ENCODE data around the gene TUBB. TPM values are rescaled to one million over a fixed set of nuclear protein-coding genes. Genes with fewer than 3 reads are reported as not detected.
"Not testable (repeated sequence)": the region's sequence is repeated elsewhere in the genome, so short reads cannot be mapped to it uniquely, and the experiment has no call there.

Gene TUBB
- total RNA-seq, 1 donor from 2014 or later, result 286 TPM

DNA sequence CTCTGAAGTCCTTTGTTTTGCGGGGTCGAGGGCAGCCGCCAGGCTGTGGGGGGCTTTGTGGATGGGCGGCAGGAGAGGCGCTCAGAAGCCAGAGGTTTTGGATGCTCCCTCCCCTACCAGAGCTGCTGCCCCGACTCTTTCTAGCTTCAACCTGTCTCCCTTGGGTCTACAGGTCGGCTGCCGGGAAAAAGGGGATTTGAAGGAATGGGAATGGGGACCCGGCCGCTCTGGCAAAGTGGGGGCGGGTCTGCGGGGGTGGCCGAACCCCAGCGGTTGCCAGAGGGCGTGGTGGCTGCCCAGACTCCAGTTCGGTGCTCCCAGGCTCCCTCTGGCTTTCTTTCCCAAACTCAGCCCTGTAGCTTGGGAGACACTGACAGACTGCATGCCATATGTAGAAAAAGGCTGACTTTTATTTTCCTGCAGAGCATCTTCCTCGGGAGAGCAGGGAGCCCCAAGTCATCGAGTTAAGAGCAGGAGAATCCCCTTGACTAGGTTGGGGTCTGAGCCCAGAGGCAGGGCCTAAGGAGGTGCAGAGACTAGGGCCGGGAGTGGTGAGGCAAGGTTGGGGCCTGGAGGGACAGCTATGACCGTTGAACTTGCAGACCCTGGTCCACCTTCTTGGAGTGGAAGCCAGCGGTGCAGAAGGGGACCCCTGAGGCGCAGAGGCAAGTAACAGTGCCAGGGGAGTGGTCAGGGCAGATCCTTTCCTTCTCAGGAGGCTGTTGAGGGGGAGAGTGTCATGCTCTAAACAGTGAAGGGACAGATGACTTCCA lies 32.3 kb upstream of the TUBB start:
- peak; percentile 75 for DNase-seq

DNA sequence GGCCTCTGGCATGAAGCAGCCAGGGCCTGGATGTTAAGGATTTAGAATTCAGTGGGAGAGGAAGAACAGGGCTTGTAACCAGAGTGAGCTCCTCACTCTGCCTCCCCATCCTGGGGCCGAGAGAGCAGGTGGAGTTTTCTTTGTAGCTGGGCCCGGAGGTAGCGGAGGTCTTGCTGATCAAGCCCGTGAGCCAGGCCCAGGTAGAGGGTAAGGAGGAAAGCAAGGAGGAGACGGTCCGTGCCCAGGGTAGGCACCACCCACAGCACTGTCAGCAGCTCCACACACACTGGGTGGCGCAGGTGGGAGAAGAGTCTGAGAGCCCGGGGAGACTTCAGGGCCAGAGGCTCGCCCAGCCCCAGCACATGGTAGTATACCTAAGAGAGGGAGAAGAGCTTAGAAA lies 31.6 kb upstream of the TUBB start:
- no peak for DNase-seq

DNA sequence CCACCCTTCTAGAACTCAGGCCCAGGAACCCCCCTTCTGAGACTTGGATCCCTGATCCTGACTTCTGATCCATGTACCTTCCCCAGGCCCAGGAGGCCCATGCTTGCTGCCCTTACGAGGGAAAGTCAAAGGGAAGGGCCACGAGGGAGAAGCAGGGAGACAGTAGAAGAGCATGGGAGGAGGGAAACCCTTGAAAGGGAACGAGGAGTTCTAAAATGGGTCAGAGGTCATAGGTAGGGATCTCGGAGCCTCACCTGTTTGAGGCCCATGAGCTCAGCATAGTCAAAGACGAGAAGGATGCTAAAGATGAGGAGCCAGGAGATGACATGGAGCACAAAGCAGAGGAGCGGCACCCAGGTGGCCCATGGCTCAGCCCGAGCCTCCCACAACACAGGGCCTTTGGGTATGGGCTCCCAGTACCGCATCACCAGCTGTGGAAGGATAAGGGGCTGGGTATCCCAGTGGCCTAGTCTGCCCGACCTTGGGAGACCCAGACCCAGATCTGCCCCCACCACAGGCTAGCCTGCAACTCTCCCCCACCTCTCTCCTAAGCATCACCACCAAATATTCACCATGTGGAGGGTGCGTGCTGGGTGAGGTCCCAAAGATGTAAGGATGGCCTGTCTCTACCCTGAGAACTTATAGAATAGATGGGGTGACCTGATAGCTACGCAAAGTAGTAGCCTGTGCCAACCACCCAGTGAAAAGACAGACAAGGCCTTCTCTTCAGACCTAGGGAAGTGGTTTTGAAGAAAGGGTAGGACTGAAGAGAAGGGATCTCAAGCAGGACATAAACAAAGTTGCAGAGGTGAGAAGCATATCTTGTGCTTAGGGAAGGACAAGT lies 30.9 kb upstream of the TUBB start:
- DNase-seq, result no peak

DNA sequence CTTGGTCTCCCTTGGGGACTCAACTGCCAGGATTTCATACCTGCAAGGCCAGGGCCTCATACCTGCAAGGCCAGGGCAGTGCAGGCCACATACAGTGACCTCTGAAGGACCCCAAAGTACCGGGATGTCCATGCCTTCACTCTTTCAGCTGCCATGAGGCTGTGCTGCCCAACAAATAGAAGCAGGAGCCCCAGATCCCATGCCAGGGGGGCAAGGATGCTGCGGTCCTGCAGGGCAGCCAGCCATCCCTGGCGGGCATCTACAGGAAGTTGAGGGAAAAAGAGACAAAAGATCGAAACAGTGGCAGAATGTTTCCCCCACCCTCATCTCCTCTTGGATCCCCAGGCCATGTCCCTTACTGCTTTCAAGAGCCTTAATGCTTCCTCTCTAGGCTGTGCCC lies 30.2 kb upstream of the TUBB start:
- DNase-seq, result no peak

DNA sequence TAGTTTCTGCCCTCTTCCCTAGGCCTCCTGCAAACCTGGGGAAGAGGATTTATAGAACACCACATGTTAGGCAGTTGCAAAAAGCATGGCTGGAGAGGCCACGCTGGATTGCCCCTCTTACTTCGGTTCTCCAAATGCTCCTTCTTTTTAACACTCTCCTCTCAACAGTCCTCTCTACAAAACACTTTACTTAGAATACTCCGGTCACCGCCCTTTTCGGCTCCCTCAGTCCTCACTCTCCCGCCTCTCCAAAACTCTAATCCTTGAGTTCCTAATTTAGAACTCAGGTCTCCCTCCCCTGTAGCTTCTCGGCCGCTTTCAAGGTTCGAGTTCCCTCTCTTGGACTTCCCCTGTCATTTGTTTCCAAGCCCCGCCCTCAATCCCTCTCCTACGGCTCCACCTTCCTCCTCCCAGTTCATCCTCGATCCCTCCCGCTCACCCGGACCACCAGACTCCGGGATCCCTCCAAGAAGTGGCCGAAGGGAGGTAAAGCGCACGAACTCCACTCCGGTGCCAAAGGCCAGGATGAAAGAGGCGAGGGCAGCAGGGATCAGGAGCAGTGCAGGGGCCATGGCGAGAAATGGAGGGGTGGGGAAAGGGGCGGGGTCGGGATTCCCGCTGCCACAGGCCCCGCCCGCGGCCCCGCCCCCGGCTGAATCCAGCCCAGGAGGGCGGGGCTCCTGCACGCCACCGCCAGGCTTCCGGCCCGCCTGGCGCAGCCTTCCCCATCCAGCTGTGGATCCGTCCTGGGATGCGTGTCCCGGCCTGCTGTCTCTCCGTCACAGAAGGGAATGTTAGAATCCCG lies 29.5 kb upstream of the TUBB start, which contains the start of gene NRM:
NRM (minus strand) TSS at position 582 of the 805 bp plus-strand sequence; CDS start at position 572, 10 bp downstream.
- DNase-seq, result peak; percentile 96

DNA sequence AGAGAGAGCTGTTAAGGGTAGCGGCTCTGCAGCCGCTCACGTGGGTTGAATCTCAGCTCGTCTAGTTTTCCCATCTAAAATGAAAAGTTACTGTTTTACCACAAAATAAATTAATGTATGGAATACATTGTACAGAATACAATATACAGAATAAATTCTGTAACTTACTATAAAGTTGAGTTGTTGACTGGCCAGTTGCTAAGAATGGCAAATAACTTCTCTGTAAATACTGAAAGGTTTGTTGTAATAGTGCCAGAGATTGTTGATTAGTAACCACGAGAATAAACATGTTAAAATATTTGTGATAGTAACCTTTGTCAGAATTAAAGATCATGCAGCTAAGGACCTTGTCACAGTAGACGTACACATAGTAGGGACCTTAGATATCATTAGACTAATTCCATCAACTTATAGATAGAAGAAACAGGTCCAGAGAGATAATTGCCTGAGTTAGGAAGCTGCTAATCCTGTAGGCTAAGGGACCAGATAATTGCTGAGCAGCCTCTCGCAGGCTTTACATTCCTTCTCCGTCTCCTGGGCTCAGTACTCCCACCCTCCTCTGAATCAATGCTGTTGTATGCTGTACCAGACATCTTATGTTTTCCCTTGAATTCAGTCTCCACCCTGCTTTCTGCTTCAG lies 28.8 kb upstream of the TUBB start:
- no peak for DNase-seq

DNA sequence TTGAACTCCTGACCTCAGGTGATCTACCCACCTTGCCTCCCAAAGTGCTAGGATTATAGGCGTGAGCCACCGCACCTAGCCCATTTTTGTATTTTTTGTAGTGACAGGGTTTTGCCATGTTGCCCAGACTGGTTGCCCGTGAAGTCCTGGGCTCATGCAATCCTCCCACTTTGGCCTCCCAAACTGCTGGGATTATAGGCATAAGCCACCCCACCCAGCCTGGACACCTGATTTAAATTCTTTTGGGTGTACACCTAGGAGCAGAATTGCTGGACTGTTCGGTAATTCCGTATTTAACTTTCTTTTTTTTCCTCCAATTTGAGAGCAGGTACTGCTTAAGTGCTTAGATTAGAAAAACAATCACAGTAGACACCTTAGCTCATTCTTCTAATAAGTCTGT lies 23.7 kb upstream of the TUBB start:
- DNase-seq, result no peak

DNA sequence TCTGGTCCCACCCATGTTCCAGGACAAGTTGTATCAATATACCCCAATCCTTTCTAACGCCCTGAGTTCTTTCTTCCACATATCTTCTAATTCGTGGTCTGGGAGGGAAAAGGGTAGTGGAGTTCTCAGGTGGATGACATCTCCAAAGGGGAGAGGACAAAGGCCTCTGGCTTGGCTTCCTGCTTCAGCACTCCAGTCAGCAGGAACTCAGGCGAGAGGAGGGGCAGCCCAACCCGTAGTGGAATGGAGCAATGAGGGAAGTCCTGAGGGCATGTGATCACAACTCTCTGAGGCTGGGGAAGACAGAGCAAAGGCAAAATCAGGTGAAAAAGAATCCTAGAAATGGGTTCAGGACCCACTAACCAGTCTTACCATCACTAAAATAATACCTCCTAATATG lies 19.8 kb upstream of the TUBB start:
- DNase-seq, result no peak

DNA sequence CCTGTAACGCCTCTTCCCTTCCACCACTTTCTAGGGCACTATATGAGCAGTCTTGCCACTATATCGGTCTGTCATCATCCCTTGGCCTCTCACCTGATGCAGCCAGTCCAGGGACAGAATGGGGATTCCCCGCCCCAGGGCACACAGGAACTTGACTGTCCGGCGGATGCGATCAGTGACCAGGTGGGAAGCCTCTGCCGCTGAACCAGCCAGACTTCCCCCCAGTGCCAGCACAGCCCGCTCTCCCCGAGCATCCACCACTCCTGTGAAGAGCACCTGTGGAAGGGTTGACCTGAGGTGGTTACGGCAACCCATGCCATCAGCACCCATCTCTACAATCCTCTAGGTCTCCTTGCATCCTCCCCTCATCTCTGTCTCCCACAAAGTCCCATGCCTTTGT lies 17.1 kb upstream of the TUBB start:
- no peak for DNase-seq

DNA sequence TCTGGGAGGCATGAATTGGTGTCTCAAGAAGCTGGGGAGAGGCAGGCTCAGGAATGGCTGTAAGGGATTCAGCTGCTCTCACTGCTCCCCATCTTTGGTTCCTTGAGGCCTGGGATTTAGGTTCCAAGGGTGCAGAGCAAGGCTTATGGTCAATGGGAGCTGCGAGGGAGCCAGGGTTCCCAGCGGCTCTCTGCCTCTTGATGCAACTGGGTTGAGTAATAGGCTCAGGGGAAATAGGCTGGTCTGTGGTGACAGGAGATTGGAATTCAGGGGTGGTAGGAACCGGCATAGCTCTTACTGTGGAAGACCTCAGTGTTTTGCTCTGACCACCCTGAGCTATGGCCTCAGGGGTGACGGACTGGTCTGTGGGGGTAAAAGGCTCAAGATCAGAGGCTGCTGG lies 16.3 kb upstream of the TUBB start:
- DNase-seq, result no peak

DNA sequence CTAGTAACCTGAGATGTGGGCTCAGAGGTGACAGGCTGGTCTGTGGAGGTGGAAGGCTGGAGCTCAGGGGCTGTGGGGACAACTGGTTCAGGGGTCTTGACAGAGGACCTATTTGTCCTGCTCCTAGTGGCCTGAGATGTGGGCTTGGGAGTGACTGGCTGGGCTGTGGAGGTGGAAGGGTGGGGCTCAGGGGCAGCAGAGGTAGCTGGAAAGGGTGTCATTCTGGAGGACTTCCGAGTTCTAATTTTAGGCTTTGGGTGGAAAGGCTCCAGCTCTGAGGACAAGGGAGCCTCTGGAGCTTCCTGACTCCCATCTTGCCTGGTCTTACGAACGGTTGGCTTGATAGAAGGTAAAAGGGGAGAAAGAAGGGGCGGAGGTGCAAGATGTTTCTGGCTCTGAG lies 14.5 kb upstream of the TUBB start:
- no peak for DNase-seq

DNA sequence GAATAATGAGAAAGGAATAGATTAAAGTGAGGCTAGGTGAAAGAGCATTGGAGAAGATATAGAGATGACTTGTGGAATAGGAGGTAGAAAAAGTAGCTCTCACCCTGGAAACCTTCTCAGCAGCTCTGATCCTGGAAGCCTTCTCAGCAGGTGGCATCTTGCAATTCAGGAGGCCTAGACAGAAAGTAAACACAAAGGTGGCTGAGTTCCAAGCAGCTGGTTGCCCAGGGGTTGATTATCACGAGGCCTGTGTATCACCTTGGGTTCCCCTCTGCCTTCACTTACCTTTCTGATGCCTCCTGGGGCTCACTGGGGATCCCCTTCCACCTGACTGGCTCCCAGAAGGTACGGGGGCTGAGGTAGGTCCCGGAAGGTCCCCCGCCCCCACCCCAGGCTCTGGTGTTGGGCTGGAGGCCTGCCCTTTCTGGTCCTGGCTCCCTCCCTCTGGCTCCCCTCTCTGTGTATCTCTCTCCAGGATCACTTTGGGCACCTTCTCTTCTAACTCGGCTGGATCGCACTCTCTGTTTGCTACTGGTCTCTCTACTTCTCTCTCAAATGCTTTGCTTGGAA lies 12.8 kb upstream of the TUBB start:
- DNase-seq, result no peak

DNA sequence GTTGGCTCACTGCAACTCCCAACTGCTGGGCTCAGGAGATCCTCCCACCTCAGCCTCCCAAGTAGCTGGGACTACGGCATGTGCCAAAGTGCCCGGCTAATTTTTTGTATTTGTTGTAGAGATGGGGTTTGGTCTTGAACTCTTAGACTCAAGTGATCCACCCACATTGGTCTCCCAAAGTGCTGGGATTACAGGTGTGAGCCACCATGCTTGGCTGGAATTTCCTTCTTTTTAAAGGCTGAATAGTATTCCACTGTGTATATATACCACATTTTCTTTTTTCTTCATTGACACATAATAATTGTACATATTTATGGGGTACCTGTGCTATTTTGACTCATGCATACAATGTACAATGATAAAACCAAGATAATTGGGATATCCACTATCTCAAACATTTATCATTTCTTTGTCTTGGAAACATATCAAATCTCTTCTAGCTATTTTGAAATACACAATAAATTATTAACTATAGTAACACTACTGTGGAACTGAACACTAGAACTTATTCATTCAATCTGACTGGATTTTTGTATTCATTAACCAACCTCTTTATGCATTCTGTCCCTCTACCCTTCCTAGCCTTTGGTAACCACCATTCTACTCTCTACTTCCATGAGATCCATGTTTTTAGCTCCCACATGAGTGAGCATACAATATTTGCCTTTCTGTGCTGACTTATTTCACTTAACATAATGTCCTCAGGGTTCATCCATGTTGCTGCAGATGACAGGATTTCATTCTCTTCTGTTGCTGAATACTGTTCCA lies 10.9 kb upstream of the TUBB start:
- no peak for DNase-seq

DNA sequence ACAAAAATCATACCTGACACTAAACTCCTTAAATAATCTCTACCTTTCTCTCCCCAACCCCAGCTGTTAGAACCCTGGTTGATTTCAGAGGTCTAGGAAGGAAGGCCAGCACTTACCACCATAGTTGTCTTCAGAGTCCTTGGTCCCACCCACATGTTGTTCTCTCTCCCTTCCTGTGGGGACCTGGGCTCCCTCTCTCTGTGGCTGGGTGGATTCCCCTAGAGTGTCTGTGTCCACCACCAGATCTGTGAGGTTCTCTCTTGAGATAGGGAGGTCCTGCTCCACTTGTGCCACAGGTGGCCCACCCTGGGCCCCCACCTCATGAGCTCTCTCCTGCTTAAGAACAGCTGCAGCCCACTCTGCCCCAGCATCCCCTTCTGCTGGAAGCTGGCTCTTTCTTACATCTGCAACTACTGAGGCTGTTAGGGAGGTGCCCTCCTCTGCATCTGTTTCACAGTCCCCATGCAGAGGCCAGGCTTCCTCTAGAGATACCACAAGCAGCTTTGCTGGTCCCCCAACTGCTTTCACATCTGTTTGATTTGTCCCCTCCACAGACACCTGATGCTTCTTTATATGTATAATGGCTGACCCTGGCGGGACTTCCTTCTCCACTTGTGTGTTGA lies 8.3 kb upstream of the TUBB start:
- no peak for DNase-seq

DNA sequence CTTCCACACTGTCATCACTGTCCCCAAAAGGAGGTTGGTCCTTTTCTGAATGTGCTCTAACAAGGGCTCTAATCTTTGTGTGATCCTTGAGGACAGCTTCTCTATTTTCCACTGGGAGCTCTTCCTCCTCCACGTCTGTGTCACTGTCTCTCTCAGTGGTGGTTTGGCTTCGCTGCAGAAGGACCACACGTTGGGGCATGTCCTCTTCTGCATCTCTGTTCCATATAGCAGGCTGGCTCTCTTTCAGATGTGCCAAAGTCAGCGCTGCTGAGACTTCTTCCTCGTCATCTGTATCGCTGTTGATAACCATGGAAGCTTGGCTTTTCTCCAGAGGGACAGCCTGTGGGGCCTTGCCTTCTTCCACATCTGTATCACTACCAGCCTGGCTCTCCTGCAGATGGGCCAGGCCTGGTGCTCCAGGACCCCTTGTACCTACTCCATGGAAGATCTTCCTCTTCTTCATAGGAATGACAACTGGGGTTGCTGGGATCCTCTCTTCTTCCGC lies 7.7 kb upstream of the TUBB start:
- no peak for DNase-seq

DNA sequence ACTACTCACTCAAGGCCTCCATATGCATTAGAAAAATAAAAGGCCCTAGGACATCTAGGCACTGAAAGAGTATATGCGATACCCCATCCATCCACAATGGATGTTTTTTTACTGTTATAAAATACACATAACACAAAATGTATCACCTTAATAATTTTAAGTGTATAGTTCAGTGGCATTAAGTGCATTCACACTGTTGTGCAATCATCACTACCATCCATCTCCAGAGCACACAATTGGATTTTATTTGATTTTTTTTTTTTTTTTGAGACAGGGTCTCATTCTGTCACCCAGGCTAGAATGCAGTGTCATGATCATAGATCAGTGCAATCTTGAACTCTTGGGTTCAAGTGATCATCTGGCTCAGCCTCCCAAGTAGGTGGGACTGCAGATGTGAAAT lies 5.9 kb upstream of the TUBB start:
- DNase-seq, result no peak

DNA sequence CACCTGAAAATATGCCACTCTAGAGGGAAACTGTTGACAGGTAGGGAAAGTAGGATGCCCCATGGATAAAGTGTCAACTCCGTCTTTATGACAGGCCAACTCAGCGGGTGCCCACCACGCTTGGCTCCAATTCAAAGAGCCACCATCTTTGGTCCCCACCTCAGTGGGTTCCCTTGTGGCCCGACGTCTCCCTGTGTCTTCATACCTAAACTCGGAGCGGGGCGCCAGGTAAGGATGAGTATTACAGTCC lies 3.3 kb upstream of the TUBB start:
- DNase-seq, result no peak

DNA sequence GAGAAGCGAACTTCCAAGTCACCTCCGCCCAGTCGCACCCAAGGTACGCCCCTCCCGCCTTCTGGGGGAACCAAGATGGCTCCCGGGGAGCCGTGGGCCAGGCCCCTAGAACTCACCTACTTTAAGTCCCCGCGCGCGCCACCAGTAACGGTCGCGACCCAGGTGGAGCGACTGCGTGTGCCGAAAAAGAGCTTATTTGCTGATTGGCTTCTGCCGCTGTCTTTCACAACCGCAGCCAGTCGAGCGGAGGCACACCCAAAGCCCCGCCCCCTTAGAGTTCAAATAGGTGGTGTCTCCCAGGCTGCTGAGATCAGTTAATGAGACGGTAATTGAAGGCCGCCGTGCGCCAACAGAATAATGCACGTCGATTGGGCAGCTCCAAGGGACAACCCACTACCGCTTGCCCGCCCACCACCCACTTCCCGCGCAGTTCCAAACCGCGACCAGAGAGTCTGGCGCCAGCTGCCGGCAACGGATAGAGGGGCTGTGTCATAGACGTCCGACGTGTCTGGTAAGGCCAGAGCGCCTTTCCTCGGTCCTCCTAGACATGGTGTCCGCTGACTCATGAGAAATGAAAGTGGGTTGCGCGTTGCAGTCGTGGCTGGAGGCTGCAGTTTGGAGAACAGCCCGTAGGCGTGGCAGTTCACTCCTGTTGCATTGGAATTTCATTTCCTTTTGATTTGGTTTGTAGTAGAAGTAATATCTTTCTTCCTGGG lies 2.9 kb upstream of the TUBB start, which contains the start of gene MDC1:
MDC1 (minus strand) TSS at position 153 of the 716 bp plus-strand sequence. CDS start 2,106 bp downstream, outside the sequence.
- peak; percentile 100 for DNase-seq

DNA sequence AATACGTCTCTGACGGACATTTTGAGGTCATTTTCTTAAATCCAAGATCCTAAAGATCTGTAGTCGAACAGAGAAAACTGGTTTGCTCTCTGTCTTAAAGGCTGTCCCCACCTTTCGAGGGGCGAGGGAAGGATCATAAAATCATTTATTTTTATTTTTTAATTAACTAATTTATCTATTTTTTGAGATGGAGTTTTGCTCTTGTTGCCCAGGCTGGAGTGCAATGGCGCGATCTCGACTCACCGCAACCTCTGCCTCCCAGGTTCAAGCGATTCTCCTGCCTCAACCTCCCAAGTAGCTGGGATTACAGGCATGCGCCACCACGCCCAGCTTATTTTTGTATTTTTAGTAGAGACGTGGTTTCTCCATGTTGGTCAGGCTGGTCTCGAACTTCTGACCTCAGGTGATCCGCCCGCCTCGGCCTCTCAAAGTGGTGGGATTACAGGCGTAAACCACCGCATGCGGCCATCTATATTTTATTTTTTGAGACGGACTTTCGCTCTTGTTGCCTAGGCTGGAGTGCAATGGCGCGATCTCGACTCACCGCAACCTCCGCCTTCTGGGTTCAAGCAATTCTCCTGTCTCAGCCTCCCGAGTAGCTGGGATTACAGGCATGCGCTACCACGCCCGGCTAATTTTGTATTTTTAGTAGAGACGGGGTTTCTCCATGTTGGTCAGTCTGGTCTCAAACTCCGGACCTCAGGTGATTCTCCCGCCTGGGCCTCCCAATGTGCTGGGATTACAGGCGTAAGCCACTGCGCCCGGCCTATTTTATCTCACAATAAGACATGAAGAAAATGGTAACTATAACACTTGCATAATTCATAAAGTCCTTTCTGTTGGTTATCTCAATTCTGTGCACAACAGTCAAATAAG lies 2.1 kb upstream of the TUBB start:
- DNase-seq, result not testable (repeated sequence)
